Hematopoietic multipotent progenitor cell treated with erythropoietin and hydrocortisone succinate and interleukin-3 and kit ligand, for 4 days (in vitro differentiated cells): ENCODE data around the gene DUSP10.
A peak's percentile ranks its signal among the peaks of the same experiment; 100 is the strongest.

Experiments
- DNase-seq: peaks from one replicate; pipeline ENCODE4 v3.0.0-alpha.2; 2015

DUSP10 gene

DNA sequence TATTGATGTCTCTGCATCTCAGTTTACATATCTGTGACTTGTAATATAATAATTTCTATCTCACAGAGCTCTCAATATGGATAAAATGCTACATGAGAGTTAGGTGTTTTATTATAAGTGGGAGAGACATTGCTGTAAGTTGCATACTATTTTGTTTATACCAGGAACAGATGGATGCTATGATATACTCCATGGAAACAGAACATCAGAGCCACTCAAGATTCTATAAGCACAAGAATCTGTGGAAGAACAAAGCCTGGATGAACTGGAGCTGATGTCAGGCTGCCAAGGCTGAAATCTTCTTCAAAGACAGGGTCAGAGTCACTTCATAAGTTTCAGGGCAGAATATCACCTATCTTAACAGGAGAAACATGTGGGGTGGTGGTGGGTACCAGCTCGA, 30.2 kb downstream of the DUSP10 start:
- DNase-seq: no peak

DNA sequence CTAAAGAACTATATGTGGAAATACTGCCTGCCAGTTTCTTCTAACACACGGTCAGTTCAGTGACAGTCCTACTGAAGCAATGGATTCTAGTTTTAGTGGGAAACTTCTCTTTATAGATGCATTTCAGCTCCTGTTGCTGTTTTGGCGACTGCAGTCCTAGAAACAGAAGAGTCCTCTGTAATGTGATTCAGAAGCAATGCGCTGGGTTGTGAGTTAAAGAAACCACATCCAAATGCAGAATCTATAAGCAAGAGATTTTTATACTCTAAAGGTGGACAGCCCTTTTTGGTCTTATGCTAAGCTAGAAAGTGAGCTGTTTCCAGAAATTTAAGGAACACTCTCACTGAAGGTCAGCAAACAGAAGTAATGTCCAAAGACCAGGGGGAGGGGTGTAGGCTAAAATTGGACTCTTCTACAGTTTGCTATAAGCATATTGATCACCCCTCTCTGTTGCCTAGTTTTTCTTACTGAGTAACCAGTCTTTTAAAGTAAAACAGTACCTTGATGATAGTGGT, 30.8 kb downstream of the DUSP10 start:
- DNase-seq: no peak

DNA sequence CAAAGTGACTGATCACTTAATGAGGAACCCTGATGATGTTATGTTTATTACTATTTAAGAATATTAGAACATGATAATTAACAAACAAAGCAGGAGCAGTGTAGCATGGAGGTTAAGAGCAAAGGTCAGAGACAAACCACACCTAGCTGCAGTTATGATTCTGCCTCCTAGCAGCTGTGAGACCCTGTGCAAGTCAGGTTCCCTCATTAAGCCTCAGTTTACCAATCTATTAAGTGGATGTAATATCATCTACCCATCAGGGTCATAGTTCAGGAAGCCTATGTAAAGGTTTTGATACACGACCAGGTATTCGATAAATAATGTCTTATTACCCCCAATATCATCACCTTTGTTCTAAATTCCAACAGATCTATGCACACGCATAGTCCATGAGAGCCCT, 32.0 kb downstream of the DUSP10 start:
- DNase-seq: no peak

DNA sequence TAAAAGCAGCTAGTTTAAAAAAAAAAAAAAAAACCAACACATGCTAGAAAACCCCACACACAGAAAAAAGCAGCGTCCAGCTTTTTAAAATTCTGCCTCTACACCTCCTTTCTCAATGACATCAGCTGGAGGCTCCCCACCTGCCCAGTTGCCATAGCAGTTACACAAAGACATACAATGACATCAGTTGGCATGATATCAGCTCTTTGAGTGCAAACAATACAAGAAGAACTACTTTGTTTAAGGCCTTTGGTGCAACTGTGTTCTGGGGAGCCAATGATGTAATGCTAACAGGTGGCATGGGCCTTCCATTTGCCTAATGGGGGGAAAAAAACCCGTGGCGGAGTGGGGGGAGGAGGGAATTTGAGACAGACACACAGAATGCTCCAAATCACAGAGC, 32.9 kb downstream of the DUSP10 start:
- peak; percentile 85 for DNase-seq

DNA sequence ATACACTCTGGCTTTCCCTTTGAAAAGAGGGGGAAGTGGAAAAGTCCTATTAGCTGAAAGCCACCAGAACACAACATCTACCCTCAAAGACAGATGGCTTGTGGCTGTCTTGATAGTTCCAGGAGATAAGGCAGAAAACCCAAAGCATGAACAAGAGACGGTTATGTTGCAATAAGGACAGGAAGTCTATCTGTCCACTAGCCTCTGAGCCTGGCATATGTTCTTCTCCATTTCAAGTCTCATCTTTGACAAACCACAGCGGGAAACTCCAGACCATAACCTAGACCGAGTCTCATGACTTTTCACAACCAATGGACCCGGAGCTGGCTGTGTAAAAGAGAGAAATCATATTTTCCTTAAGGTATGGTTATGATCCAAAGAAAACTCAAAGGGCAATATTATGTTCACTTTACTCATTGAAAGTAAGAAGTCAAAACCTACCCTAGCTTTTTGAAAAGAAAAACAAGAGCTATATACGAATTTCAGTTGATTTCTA, 33.8 kb downstream of the DUSP10 start:
- DNase-seq: peak; percentile 99

DNA sequence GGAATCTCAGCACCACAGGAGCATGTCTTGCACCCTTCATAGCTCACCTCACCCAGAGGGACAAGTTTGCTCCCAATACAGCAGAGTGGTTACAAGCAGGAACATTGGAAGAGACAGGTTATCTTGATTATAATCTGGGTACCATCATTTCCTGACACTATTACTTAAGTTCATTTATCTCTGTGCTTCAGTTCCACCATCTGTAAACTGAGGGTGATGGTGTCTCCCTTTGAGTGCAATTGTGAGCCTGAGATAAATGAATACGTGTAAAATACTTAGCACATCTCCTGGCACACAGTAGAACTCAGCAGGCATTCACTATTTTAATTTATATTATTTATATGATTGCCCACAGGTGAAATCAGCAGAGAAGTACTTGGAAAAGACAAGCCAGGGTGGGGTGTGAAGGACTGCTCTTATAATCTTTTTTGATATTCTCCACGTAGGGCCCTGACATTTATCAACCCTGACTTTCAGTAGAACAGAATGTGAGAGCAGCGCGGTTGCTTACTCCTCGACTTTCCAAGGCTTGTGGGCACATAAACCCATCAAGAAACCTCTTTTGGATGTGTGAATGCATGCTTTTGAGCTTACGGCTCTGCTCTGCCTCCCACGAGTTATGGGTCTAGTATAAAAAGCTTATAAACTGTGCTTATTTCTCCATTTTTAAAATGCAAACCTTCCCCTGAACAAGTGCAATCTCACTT, 34.9 kb downstream of the DUSP10 start:
- peak; percentile 67 for DNase-seq

DNA sequence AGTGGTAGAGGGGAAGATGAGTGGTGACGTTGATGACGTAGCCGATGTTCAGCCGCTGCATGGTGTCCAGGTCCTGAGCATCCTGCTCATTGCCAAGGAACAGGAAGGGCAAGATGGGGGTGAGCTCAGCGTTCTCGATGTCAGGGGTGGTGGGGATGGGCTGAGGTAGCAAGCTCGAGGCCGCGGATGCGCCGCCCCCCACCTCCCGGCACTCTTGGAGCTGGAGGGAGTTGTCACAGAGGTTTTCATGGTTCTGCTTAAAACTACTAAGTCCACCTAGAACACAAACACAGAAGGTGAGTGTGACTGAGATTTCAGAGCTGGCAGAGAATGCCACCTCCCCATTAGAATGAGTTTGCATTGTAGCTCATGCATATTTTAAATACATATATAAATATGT, 35.7 kb downstream of the DUSP10 start:
- no peak for DNase-seq

DNA sequence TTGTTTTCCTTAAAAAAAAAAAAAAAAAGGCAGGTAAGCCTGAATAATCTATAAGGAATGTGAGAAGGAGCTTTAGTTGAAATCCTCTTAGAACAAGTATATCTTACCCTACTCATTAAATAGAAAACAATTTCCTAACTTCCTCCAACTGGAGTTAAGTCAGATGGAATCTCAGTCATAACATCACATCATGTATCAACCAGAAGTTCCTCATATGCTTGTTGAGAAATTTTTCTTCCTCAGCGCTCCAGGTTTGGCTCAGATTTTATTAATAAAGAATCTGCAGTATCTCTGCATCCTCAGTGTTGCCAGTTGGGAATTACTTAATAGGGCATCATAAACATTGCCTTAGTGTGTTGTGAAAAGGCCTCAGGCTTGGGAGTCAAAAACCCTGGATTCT, 37.6 kb downstream of the DUSP10 start:
- DNase-seq: no peak

DNA sequence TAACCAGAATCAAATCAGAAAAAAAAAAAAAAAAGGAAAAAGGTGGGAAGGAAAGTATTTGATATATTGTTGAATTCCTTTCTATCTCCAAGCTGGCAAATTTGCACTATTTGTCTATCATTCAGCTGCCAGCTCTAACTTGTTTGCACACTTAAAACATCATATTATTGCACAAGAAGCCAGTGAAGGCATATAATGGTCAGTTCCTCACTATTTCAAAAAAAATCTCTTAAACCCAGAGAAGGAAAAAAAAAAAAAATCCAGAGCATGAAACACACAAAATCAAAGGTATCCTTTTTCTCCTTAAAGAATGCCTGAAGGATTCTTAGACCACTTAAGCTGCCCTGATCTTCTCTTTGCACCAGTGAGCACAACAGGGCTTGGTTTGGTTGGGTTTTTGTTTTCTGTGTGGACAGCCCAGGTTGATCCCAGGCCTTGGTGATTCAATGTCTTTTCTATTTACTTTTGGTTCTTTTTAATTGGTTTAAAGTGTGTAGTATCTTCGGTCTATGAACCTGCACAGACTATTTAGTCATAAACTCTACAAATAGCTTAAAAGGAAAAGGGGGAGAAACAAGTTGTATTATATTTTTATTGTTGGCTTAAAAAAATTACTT, 40.2 kb downstream of the DUSP10 start:
- DNase-seq: no peak

DNA sequence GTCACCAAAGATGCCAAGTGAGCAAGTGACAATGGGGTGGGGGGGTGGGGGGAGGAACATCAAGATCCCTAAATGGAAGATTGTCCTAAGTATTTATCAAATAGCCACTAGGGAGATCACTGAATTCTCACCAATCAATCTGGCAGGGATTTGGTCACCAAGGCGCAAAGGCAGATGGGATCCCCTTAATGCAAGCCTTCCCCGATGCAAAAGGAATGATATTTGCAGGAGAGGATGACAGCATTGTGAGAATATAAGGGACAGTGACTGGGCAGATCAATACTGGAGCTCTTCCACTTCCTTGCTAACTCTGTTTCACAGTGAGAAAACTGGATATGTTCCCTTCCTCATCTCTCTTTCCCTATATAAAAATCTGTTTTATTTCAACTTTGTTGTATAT, 40.9 kb downstream of the DUSP10 start:
- no peak for DNase-seq

DNA sequence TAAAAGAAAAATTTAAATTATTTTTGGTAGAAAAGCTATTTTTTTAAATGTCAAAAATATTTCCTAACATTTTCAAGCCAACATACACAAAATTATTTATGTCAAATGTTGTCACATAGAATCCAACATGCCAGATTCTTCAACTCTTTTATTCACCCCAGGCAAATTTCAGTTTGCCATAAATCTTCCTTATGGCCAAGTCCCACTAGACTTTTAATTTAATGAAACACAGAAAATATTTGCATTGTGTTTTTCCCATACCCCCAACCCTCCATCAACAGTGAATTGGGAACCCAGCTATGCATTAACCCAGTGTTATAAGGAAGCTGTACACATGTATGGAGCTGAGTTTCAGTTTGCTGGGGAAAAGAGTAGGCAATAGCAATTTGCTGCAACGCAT, 41.4 kb downstream of the DUSP10 start:
- DNase-seq: no peak

DNA sequence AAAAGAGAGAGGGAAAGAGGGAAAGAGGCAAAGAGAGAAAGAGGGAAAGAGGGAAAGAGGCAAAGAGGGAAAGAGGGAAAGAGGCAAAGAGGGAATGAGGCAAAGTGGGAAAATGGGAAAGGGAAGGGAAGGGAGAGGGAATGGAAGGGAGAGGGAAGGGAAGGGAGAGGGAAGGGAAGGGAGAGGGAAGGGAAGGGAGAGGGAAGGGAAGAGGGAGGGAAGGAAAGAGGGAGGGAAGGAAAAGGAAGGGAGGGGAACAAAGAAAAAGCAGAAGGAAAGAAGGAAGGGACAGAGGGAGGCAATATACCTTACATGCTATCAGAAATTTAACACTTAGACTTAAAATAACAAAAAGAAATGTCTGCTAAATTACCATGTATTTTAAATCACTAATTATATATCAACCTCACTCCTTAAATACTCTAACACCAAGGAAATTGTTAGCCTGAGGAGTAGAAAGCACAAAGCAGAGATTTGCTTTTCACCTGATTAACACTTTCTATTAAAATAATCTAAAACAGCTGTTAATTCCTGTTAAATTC, 41.8 kb downstream of the DUSP10 start:
- DNase-seq: no peak

DNA sequence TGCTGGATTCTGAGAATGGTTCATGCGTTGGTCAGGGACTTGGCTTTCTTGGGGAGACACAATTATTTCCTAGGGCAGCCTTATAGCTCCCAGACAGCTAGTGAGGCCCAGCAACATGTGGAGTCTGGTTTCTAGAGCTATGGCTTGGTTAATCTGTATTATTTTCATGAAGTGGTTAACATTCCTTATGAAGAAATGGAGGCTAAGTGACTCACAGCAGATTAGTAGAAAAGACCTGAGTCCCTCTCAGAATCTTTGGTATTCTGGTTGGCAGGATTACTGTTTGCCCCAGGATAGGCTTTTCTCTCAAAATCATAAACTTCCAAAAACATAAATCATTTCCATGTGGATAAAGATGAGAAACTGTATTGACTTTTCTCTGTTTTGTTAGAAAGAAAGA, 42.3 kb downstream of the DUSP10 start:
- no peak for DNase-seq

DNA sequence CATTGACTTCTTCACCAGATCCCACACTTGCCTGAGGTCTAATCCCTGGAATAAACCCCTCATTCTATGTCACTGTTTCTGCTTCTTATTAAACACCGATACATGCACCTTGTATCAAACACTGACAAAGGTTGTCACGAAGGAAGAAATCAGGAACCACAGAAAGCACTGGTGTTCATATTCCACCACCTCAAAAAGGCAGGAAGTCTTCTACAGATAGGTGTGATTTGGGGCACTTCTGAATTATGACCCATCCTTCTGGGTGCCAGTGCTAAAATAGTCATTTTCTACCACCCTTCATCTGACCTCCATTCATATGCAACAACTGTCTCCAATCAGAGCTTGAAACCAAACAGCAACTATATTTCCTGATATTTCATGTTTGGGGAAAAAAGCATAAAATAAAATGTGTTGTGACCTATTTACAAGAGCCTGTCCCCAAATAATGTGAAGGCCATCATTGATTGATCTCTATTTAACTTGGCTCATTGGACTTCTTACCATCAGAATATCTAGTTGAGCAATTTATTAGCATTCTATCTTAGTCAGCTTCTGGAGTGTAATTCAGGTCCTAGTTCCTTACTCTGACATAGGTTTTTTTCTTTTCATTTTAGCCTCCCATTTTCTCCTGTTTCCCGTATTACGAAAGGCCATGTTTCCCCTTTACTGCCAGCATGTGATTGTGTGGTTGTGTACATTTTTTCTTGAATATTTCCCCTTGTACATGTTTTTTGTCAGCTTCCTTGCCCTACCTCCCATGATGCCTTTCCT, 43.1 kb downstream of the DUSP10 start:
- peak; percentile 36 for DNase-seq

DNA sequence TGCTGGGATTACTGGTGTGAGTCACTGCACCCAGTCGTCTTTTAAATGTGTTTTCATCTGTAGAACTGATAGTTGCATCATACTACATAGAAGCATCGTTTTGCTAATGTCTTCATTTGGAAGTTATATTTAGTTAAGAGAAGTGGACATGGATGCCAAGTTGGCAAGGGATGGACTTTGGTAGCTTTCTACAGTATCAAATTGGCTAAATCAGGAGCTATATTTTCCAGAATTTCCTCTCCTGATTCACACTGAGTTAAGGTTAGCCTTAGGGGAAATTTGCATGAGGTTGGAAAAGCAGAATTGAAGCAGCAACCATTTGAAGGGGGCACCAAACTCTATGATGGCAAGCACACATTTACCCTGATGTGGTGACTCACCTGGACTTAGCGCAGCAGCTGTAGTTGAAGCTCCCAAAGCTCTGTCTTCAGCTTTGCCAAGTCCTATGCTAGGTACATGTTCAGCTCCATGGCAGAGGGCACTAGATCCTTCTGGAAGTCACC, 43.9 kb downstream of the DUSP10 start:
- DNase-seq: no peak

DNA sequence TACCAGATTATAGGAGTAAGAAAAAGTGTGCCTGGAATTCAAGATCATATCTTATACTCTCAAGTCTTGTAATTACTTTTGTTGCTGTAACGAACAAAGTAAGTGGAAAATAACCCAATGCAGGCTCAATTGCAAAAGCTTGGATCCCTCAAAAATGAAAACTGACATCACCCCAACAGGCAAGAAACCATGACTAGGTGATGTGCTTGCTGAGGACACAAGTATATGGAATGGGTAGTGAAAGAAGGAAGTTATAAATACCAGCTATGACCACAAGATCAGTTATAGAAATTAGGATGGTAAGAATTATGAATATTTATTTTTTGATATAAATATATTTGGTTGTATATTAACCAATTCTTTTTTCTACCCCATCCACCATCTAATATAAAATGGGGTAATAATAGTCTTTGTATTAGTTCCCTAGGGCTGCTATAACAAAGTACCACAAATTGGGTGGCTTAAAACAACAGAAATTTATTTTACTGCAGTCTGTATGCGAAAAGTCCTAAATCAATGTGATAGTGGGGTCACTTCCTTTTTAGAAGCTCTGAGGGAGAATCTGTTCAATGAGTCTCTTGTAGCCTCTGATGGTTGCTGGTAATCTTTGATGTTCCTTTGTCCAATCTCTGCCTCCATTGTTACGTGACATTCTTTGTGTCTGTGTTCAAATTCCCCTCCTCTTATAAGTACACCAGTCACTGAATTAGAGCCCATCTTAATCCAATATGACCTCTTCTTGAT, 45.0 kb downstream of the DUSP10 start:
- DNase-seq: no peak

DNA sequence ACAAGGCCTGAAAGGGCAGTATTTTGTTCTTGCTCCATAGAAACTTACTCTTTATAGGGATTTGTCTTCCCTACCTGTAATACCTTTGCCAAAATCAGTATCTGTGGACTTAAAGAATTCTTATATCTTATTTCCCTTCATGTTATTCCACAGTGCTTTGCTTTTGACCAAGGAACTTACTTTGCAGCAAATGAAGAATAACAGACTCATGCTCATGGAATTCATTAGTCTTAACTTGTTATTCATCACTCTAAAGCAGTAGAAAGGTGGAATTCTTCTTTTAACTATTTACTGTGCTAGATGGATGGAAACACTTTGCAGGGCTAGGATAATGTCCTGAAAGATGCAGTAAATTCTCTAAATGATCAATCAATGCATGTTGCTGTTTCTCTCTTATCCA, 45.9 kb downstream of the DUSP10 start:
- DNase-seq: no peak

DNA sequence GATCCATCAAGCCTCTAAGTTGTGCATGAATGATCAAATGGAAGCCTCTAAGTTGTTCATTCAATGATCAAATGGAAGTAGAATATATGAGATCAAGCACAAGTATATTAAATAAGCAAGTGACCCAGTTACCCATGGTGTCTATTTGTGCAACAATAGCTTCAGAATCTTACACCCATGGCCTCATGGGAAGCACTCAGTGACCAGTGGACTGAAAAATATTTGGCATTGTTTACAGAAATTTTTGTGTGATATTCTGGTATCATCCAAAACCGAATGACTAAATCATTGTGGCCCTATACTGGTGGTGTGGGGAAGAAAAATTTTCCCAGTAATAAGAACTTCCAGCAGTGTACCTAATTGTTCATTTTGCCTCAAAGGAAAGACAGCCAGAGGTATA, 46.6 kb downstream of the DUSP10 start:
- DNase-seq: no peak

DNA sequence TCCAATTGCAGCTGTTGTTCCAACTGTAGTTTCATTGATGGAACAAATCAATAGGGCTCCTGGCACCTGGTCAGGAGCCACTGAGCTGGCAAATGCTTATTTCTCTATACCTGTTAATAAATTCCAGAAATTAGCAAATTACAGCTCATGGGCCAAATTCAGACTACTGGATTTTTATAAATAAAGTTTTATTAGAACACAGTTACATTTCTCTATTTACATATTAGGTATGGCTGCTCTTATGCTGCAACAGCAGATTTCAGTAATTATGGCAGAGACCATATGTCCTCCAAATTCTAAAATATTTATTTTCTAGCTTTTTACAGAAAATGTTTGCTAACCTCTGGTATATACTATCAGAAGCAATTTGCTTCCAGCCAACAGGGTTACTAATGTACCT, 47.8 kb downstream of the DUSP10 start:
- DNase-seq: no peak

DNA sequence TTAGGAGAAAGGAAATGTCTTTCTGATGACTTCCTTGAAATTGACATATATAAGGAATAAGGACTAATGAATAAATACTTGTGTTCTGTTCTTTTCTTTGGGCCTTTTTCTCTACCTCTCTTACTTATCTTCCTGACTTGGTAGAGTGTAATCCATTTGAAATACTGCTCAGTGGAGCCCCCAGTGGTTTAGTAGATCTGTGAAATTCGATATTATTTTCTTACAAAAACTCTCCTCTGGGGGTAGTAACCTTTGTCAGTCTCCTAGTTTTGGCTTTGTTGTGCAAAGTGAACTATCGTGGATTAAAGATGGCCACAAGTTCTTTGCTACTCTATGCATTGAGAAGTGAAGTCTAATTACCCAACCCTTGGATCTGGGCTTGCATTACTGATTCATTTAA, 48.8 kb downstream of the DUSP10 start:
- no peak for DNase-seq

DNA sequence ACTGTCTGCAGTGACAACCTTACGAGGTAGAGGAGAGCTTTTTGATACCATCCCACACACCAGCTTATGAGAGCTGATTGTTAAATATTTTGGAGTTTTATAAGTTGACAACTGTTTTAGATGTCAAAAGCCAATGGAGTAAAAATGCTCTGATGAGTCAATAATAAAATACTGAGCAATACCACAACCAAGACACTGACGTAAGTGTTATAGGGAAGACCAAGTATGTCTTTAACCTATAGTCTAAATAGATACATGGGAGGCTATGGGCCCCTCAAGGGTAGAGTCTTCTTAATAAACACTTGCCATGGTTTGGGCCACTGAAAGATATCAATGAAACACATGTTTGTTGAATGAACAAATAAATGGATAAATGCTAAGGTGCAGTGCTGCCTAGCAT, 49.2 kb downstream of the DUSP10 start:
- DNase-seq: no peak

DNA sequence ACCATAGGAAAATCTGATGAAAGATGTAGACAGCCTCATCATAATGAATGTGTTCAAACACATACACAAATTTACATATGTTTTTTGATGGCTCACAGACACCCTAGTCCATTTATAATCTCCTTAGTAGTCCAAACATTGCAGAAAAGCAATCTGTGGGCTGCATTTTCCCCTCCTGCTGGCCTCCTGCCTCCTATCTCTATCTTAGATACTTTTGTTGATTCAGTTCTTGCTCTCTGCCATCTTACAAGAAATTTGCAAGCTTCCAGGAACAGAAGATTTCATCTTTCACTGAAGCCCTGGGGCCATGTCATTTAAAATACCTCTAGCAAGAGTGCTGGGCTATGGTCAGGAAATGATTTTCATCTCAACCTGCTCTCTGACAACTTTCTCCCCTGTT, 50.6 kb downstream of the DUSP10 start:
- DNase-seq: no peak

DNA sequence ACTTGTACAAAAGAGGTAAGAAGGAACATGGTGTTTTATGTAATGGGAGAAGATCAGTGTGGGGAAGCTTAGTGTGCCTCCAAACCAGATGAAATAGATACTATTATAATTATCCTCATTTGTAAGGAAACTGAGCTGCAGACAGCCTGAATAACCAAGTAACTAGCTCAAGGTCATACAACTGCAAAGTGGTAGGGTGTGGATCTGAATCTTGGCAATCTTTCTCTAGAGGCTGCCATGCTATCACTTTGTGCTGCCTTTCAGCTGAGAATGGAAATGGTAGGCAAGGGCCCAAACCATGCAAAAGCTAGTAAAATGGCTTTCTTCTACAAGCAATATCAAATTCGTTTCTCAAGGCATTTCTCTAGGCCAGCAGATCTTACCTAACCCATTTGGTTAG, 51.0 kb downstream of the DUSP10 start:
- DNase-seq: no peak
